ENCODE results near the gene BAIAP2.

Gene BAIAP2

GRCh38 chr17:81036197-81036941, 1.4 kb downstream of the BAIAP2 start:
- DNase-seq (ENCODE audit: low read depth in 1 of 2, low spot score in 1 of 2) = no peak

- DNase-seq (ENCODE audit: low read depth in 1 of 2, low spot score in 1 of 2) = no peak
Measured at GRCh38 chr17:81037026-81037797, 2.3 kb downstream of the BAIAP2 start.

GRCh38 chr17:81037798-81038733, 3.1 kb downstream of the BAIAP2 start:
- DNase-seq (ENCODE audit: low read depth in 1 of 2, low spot score in 1 of 2) = no peak

GRCh38 chr17:81039096-81039495, 4.1 kb downstream of the BAIAP2 start:
- no peak for DNase-seq (ENCODE audit: low read depth in 1 of 2, low spot score in 1 of 2)

GRCh38 chr17:81039854-81040758, 5.2 kb downstream of the BAIAP2 start:
- DNase-seq (ENCODE audit: low read depth in 1 of 2, low spot score in 1 of 2) = no peak

- DNase-seq (ENCODE audit: low read depth in 1 of 2, low spot score in 1 of 2) = no peak
Measured at GRCh38 chr17:81040791-81041337, 5.9 kb downstream of the BAIAP2 start.

- DNase-seq (ENCODE audit: low read depth in 1 of 2, low spot score in 1 of 2) = no peak
Measured at GRCh38 chr17:81042606-81043005, 7.7 kb downstream of the BAIAP2 start.

- DNase-seq (ENCODE audit: low read depth in 1 of 2, low spot score in 1 of 2) = no peak
Measured at GRCh38 chr17:81043319-81043724, 8.4 kb downstream of the BAIAP2 start.

GRCh38 chr17:81043725-81044427, 8.9 kb downstream of the BAIAP2 start:
- no peak for DNase-seq (ENCODE audit: low read depth in 1 of 2, low spot score in 1 of 2)

- no peak for DNase-seq (ENCODE audit: low read depth in 1 of 2, low spot score in 1 of 2)
Measured at GRCh38 chr17:81044428-81044763, 9.4 kb downstream of the BAIAP2 start.

- DNase-seq (ENCODE audit: low read depth in 1 of 2, low spot score in 1 of 2) = no peak
Measured at GRCh38 chr17:81044764-81045589, 10.0 kb downstream of the BAIAP2 start.

GRCh38 chr17:81045590-81046095, 10.7 kb downstream of the BAIAP2 start:
- DNase-seq (ENCODE audit: low read depth in 1 of 2, low spot score in 1 of 2) = no peak

- no peak for DNase-seq (ENCODE audit: low read depth in 1 of 2, low spot score in 1 of 2)
Measured at GRCh38 chr17:81046132-81046769, 11.3 kb downstream of the BAIAP2 start.

- DNase-seq (ENCODE audit: low read depth in 1 of 2, low spot score in 1 of 2) = no peak
Measured at GRCh38 chr17:81046770-81047359, 11.9 kb downstream of the BAIAP2 start.

- no peak for DNase-seq (ENCODE audit: low read depth in 1 of 2, low spot score in 1 of 2)
Measured at GRCh38 chr17:81048827-81049371, 13.9 kb downstream of the BAIAP2 start.

- DNase-seq (ENCODE audit: low read depth in 1 of 2, low spot score in 1 of 2) = no peak
Measured at GRCh38 chr17:81049372-81049911, 14.5 kb downstream of the BAIAP2 start.

- no peak for DNase-seq (ENCODE audit: low read depth in 1 of 2, low spot score in 1 of 2)
Measured at GRCh38 chr17:81049973-81050551, 15.1 kb downstream of the BAIAP2 start.
